H9 (cell line): ENCODE measurements around the gene TRAF7. TPM values are rescaled to one million over a fixed set of nuclear protein-coding genes. Genes with fewer than 3 reads are reported as not detected.

ENCODE experiments used
- DNase-seq: peaks from one replicate; pipeline ENCODE4 v3.0.0-alpha.2; 2017
- H2AFZ ChIP-seq: one replicate; pipeline ENCODE4 v1.6.1; 2013; ENCODE audit warnings: mild to moderate bottlenecking, low read length, control low read depth, moderate library complexity
- H2AK5ac ChIP-seq: 2 replicates; pipeline ENCODE4 v1.6.1; 2013; ENCODE audit warnings: low read length, control low read depth, mixed read lengths; ENCODE audit not compliant: insufficient read length
- H2BK120ac ChIP-seq: one replicate; pipeline ENCODE4 v1.6.1; 2013; ENCODE audit warnings: low read depth, mild to moderate bottlenecking, low read length, control low read depth, inconsistent platforms; ENCODE audit not compliant: poor library complexity, severe bottlenecking
- H2BK12ac ChIP-seq: 2 replicates; pipeline ENCODE4 v1.6.1; 2013; ENCODE audit warnings: low read length, control low read depth, mixed read lengths, low read depth; ENCODE audit not compliant: insufficient read length
- H2BK15ac ChIP-seq: 2 replicates; pipeline ENCODE4 v1.6.1; 2013; ENCODE audit warnings: low read depth, low read length, control low read depth
- H2BK20ac ChIP-seq: one replicate; pipeline ENCODE4 v1.6.1; 2013; ENCODE audit warnings: low read depth, mild to moderate bottlenecking, low read length, control low read depth, inconsistent platforms; ENCODE audit not compliant: poor library complexity, severe bottlenecking
- H2BK5ac ChIP-seq: 2 replicates; pipeline ENCODE4 v1.6.1; 2013; ENCODE audit warnings: low read length, control low read depth, mixed read lengths; ENCODE audit not compliant: insufficient read length
- H3K14ac ChIP-seq: 2 replicates; pipeline ENCODE4 v1.6.1; 2013; ENCODE audit warnings: low read length, control low read depth; ENCODE audit not compliant: insufficient read depth
- H3K18ac ChIP-seq: 2 replicates; pipeline ENCODE4 v1.6.1; 2013; ENCODE audit warnings: low read depth, mild to moderate bottlenecking, mixed read lengths, low read length, control low read depth; ENCODE audit not compliant: insufficient read length
- H3K23ac ChIP-seq: 2 replicates; pipeline ENCODE4 v1.6.1; 2013; ENCODE audit warnings: low read length, control low read depth, mixed read lengths, low read depth; ENCODE audit not compliant: insufficient read length
- H3K23me2 ChIP-seq: 2 replicates; pipeline ENCODE4 v1.6.1; 2013; ENCODE audit warnings: low read depth, mild to moderate bottlenecking, mixed read lengths, low read length, control low read depth; ENCODE audit not compliant: insufficient read length, poor library complexity, severe bottlenecking
- H3K27ac ChIP-seq: 2 replicates; pipeline ENCODE4 v1.5.1; 2013; ENCODE audit warnings: low read length, control low read depth, mixed read lengths, low read depth; ENCODE audit not compliant: insufficient read length
- H3K27me3 ChIP-seq: 2 replicates; pipeline ENCODE4 v1.6.1; 2013; ENCODE audit warnings: low read length, control low read depth, inconsistent platforms; ENCODE audit not compliant: insufficient read depth
- H3K4ac ChIP-seq: 2 replicates; pipeline ENCODE4 v1.6.1; 2013; ENCODE audit warnings: low read depth, mild to moderate bottlenecking, control low read depth, inconsistent platforms, low read length, moderate library complexity
- H3K4me1 ChIP-seq: 2 replicates; pipeline ENCODE4 v1.6.1; 2013; ENCODE audit warnings: low read length, control low read depth, inconsistent platforms; ENCODE audit not compliant: insufficient read depth
- H3K4me2 ChIP-seq: 2 replicates; pipeline ENCODE4 v1.6.1; 2013; ENCODE audit warnings: low read length, control low read depth, mixed read lengths; ENCODE audit not compliant: insufficient read length, insufficient read depth
- H3K56ac ChIP-seq: 2 replicates; pipeline ENCODE4 v1.6.1; 2013; ENCODE audit warnings: low read depth, mild to moderate bottlenecking, mixed read lengths, low read length, control low read depth; ENCODE audit not compliant: insufficient read length
- H3K79me1 ChIP-seq: 2 replicates; pipeline ENCODE4 v1.6.1; 2013; ENCODE audit warnings: low read depth, mild to moderate bottlenecking, moderate library complexity, low read length, control low read depth, inconsistent platforms; ENCODE audit not compliant: insufficient read depth, poor library complexity, severe bottlenecking
- H3K79me2 ChIP-seq: 2 replicates; pipeline ENCODE4 v1.6.1; 2013; ENCODE audit warnings: low read length, control low read depth, inconsistent platforms; ENCODE audit not compliant: insufficient read depth
- H3K9ac ChIP-seq: 2 replicates; pipeline ENCODE4 v1.6.1; 2013; ENCODE audit warnings: low read length, control low read depth, mixed read lengths; ENCODE audit not compliant: insufficient read length; ENCODE audit errors: extremely low read depth
- H3K9me3 ChIP-seq: one replicate; pipeline ENCODE4 v1.6.1; 2013; ENCODE audit warnings: low read depth, low read length, inconsistent platforms; ENCODE audit not compliant: control insufficient read depth
- H3T11ph ChIP-seq: one replicate; pipeline ENCODE4 v1.6.1; 2013; ENCODE audit warnings: mild to moderate bottlenecking, low read length, control low read depth, inconsistent platforms
- H4K20me1 ChIP-seq: one replicate; pipeline ENCODE4 v1.6.1; 2013; ENCODE audit not compliant: control insufficient read depth, insufficient read length, insufficient read depth
- H4K5ac ChIP-seq: 2 replicates; pipeline ENCODE4 v1.6.1; 2013; ENCODE audit warnings: low read depth, mild to moderate bottlenecking, mixed read lengths, low read length, control low read depth; ENCODE audit not compliant: insufficient read length
- H4K8ac ChIP-seq: replicated peaks from 2 replicates; pipeline ENCODE4 v1.6.1; 2013; ENCODE audit warnings: low read length, control low read depth, mixed read lengths, low read depth; ENCODE audit not compliant: insufficient read length
- H4K91ac ChIP-seq: 2 replicates; pipeline ENCODE4 v1.6.1; 2013; ENCODE audit warnings: low read depth, mild to moderate bottlenecking, moderate library complexity, mixed read lengths, low read length, control low read depth; ENCODE audit not compliant: insufficient read length
- H3K27ac Mint-ChIP-seq, 3 experiments: 2 replicates in 2 of 3; 3 replicates in 1 of 3; pipeline ENCODE4 v1.8.0; 2020 to 2021; ENCODE audit warnings: mixed read lengths in 3 of 3, mild to moderate bottlenecking in 1 of 3, moderate library complexity in 1 of 3
- H3K27me3 Mint-ChIP-seq: 2 replicates; pipeline ENCODE4 v1.8.0; 2021; ENCODE audit warnings: low read depth, mild to moderate bottlenecking, moderate library complexity, mixed read lengths
- H3K36me3 Mint-ChIP-seq, 3 experiments: 2 replicates in 2 of 3; 3 replicates in 1 of 3; pipeline ENCODE4 v1.8.0; 2020 to 2021; ENCODE audit warnings: low read depth in 3 of 3, mixed read lengths in 3 of 3; ENCODE audit not compliant: insufficient read depth in 1 of 3
- H3K4me1 Mint-ChIP-seq, 2 experiments: 2 replicates each; pipeline ENCODE4 v1.8.0; 2020; ENCODE audit warnings: mixed read lengths in 2 of 2
- H3K4me3 Mint-ChIP-seq, 2 experiments: 2 replicates in 1 of 2; 3 replicates in 1 of 2; pipeline ENCODE4 v1.8.0; 2020 to 2021; ENCODE audit warnings: mild to moderate bottlenecking in 2 of 2, mixed read lengths in 2 of 2, moderate library complexity in 1 of 2
- H3K9me3 Mint-ChIP-seq, 2 experiments: 2 replicates in 1 of 2; 3 replicates in 1 of 2; pipeline ENCODE4 v1.8.0; 2020; ENCODE audit warnings: mild to moderate bottlenecking in 2 of 2, mixed read lengths in 2 of 2, moderate library complexity in 1 of 2
- CTCF ChIP-seq: fragments of 200-600 bp; sonication (generic); conservative IDR thresholded peaks from 3 replicates; pipeline ENCODE4 v1.8.0; 2021; ENCODE audit warnings: antibody characterized with exemption, mild to moderate bottlenecking
- WGBS: extraction: QIAGEN DNeasy Blood & Tissue Kit; methylation state at CpG from one replicate; pipeline ENCODE4 v1.1.7; 2013; ENCODE audit warnings: missing lambda C conversion rate, low lambda C conversion rate, mixed read lengths; ENCODE audit not compliant: insufficient read length; ENCODE audit errors: extremely low coverage; 5-methylcytosine and 5-hydroxymethylcytosine counted together
- total RNA-seq: library from RNA; stranded (reverse); gene quantifications from 2 replicates; pipeline ENCODE4 v1.2.1, GENCODE V29; 2021

Gene TRAF7
- total RNA-seq, 1 experiment from 2014 or later, result 108 TPM

- Histone ChIP-seq H4K20me1 (peaks cover 3% of the 10 kb centered on the region), H3K79me1 (no peaks in the 10 kb centered on the region), H2AK5ac (no peak overlapping the region), H3T11ph (no peak overlapping the region), H3K9ac (no peak overlapping the region), H3K4me1 (no peaks in the 10 kb centered on the region), H2BK5ac (no peak overlapping the region), H3K4me2 (no peak overlapping the region), H4K8ac (no peak overlapping the region), H3K79me2 (no peaks in the 10 kb centered on the region), H2BK15ac (no peak overlapping the region), H2AFZ (no peak overlapping the region), H3K56ac (no peak overlapping the region), H4K91ac (no peak overlapping the region), H2BK20ac (no peak overlapping the region), H3K23ac (no peak overlapping the region), H3K27ac (no peak overlapping the region), H3K23me2 (peaks cover 4% of the 10 kb centered on the region), H4K5ac (no peak overlapping the region), H3K14ac (no peak overlapping the region), H3K4ac (no peak overlapping the region), H2BK120ac (no peak overlapping the region), H3K27me3 (no peaks in the 10 kb centered on the region), H3K9me3 (no peaks in the 10 kb centered on the region), H3K18ac (no peak overlapping the region), H2BK12ac (no peak overlapping the region)
- no peak overlapping the region for H3K27ac Mint-ChIP-seq
- TF ChIP-seq CTCF, result no peak
- WGBS, result no CpG with 5 or more reads among the region's 43 CpGs
- no peak overlapping the region for H3K4me3 Mint-ChIP-seq
- no peaks in the 10 kb centered on the region for H3K9me3 Mint-ChIP-seq
- H3K27me3 Mint-ChIP-seq, result no peaks in the 10 kb centered on the region
- H3K4me1 Mint-ChIP-seq, result peaks cover 3 to 7% of the 10 kb centered on the region in 2 experiments
- no peak for DNase-seq
- peaks cover 3 to 24% (median 22%) of the 10 kb centered on the region in 3 experiments for H3K36me3 Mint-ChIP-seq
Observed at GRCh38 chr16:2180461-2180860, 24.9 kb downstream of the TRAF7 start.
